A673 (cell line): Measurements from ENCODE around the gene URI1.

Source experiments
- CTCF ChIP-seq: fragments of 300-800, 200-600 bp; sonication (generic); conservative IDR thresholded peaks from 2 replicates; pipeline ENCODE4 v1.5.1; 2017; ENCODE audit warnings: low read depth, mild to moderate bottlenecking, antibody characterized with exemption, low read length, moderate library complexity, mixed read lengths
- EZH2 ChIP-seq: fragments of 200-600 bp; sonication (generic); IDR thresholded peaks from 2 replicates; pipeline ENCODE4 v1.6.1; 2017; ENCODE audit warnings: borderline replicate concordance, low read depth, mild to moderate bottlenecking, mixed read lengths, antibody characterized with exemption, low read length; ENCODE audit not compliant: poor library complexity, severe bottlenecking

- TF ChIP-seq CTCF, result no peak
- TF ChIP-seq EZH2, result no peak
Observed at GRCh38 chr19:29962793-29963192, 20.8 kb downstream of the URI1 start.
